ENCODE results near the gene TMEM167B.
A peak's percentile ranks its signal among the peaks of the same experiment; 100 is the strongest.

Gene TMEM167B

GRCh38 chr1:109083923-109084322 lies 6.6 kb upstream of the TMEM167B start:
- no peak for DNase-seq

- no peak for DNase-seq
These were observed 5.7 kb upstream of the TMEM167B start for GRCh38 chr1:109084563-109085517.

GRCh38 chr1:109089242-109090015 lies 1.1 kb upstream of the TMEM167B start:
- peak; percentile 76 for DNase-seq

- no peak for DNase-seq
These were observed 694 bp downstream of the TMEM167B start for GRCh38 chr1:109091078-109091838.

- DNase-seq = no peak
These were observed 1.3 kb downstream of the TMEM167B start for GRCh38 chr1:109091839-109092193.

- no peak for DNase-seq
These were observed 3.8 kb downstream of the TMEM167B start for GRCh38 chr1:109094377-109094803.

- DNase-seq = no peak
These were observed 4.3 kb downstream of the TMEM167B start for GRCh38 chr1:109094871-109095270.

- DNase-seq = no peak
These were observed 5.1 kb downstream of the TMEM167B start for GRCh38 chr1:109095631-109096030.

GRCh38 chr1:109096120-109096519 lies 5.6 kb downstream of the TMEM167B start:
- no peak for DNase-seq

- DNase-seq = peak; percentile 90
These were observed 9.6 kb downstream of the TMEM167B start for GRCh38 chr1:109099938-109100773.

- no peak for DNase-seq
These were observed 14.0 kb downstream of the TMEM167B start for GRCh38 chr1:109104364-109105151.

GRCh38 chr1:109105881-109106280 lies 15.3 kb downstream of the TMEM167B start:
- no peak for DNase-seq

GRCh38 chr1:109107785-109108184 lies 17.2 kb downstream of the TMEM167B start:
- no peak for DNase-seq

GRCh38 chr1:109109906-109110305 lies 19.3 kb downstream of the TMEM167B start:
- DNase-seq = no peak

GRCh38 chr1:109111386-109112055 lies 21.0 kb downstream of the TMEM167B start:
- no peak for DNase-seq

GRCh38 chr1:109112056-109112651 lies 21.6 kb downstream of the TMEM167B start:
- peak; percentile 16 for DNase-seq

GRCh38 chr1:109112652-109113285 lies 22.2 kb downstream of the TMEM167B start:
- peak; percentile 87 for DNase-seq

- peak; percentile 25 for DNase-seq
These were observed 23.2 kb downstream of the TMEM167B start, which contains the start of gene ELAPOR1 for GRCh38 chr1:109113590-109114341. ELAPOR1 (plus strand) TSS chr1:109114115; CDS start chr1:109114184, 69 bp downstream.

- no peak for DNase-seq
These were observed 23.7 kb downstream of the TMEM167B start for GRCh38 chr1:109114342-109114674.
